ENCODE data around the gene TTLL8.

The TTLL8 gene

GRCh38 chr22:50031189-50032091 lies 26.7 kb downstream of the TTLL8 start:
- ChIA-PET CTCF (interaction anchor here (0.8 to 5.9 kb wide), 22 partner anchors 10 to 195 kb away, joined by 3 to 63 read pairs (median 4); no protein-coding TSS in a partner anchor), POLR2A (interaction anchor here (1.5 to 1.9 kb wide), 2 partner anchors 71 to 101 kb away, joined by 4 to 19 read pairs; partner anchors contain the start of gene PIM3)
- Histone ChIP-seq H3K4me1 (ENCODE audit: control extremely low read depth in 1 of 4, control insufficient read depth in 4 of 4, insufficient read depth in 4 of 4, low read length in 3 of 4) (peaks cover 0 to 50% (median 25%) of the 10 kb centered on the region in 4 experiments), H3K27me3 (replicated peaks in 2 of 5; ENCODE audit: control insufficient read depth in 4 of 5, insufficient read depth in 5 of 5, low read length in 4 of 5) (peaks cover 0 to 2% (median 0%) of the 10 kb centered on the region in 5 experiments), H3K36me3 (ENCODE audit: control insufficient read depth in 4 of 4, insufficient read depth in 4 of 4, low read length in 3 of 4) (no peaks in the 10 kb centered on the region), H3K27ac (ENCODE audit: insufficient read depth in 1 of 2, low read depth in 1 of 2, low read length in 2 of 2, poor library complexity in 1 of 2, severe bottlenecking in 2 of 2) (no peak overlapping the region), H3K4me3 (ENCODE audit: control insufficient read depth in 1 of 7, extremely low read depth in 1 of 7, insufficient read depth in 4 of 7, low read depth in 2 of 7, low read length in 6 of 7) (no peak overlapping the region), H3K9me3 (ENCODE audit: control extremely low read depth in 1 of 5, control insufficient read depth in 4 of 5, insufficient read depth in 2 of 5, low read depth in 1 of 5, low read length in 4 of 5) (no peaks in the 10 kb centered on the region)
- no peak for DNase-seq
- WGBS (ENCODE audit: insufficient coverage), result 96% methylated on average over 45 of the region's 49 CpGs

DNA sequence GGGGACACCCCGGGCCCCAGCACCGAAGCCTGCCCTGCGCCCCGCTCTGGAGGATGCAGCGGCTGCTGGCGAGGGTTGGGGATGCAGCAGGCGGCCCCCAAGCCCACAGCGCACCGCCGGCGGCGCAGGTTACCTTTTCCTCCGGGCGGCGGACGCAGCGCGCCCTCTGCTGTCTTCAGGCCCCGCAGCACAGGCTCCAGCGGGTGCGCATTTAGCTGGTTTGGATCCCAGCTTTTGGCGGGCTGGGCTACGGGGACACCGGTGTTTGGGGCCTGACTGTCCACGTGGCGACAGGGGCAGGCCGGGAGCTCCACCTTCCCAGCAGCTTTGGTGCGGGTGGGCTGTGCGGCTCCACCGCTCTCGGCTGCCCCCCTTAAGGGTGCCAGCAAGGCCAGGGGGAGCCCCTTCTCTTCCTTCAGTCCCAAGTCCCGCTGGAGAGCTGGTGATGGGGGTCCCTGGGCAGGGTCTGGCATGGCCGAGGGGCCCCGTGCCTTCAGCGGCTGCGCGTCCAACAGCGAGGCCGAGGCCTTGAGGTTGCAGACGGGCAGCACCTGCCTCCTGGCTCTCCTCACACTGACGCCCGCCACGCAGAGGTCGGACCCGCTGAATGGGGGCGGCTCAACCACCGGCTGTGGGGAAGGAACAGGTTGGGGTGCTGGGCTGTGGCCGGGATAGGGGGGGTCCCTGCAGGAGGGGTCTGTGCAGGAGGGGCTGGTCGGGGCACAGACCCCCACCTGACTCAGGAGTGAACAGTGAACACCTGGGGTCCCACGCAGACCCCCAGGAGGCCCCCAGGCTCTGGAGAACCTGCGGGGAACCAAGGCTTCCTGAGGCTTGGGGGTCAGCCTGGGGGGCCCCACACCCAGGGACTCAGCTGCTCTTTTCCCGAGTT lies 27.6 kb downstream of the TTLL8 start:
- DNase-seq, result peak; percentile 87 to 93 (median 93)
- ChIA-PET CTCF (interaction anchor here (0.7 to 5.9 kb wide), 32 partner anchors 8 to 263 kb away, joined by 3 to 63 read pairs (median 4); partner anchors contain the start of gene IL17REL), POLR2A (interaction anchor here (0.8 to 1.9 kb wide), 6 partner anchors 11 to 204 kb away, joined by 3 to 19 read pairs (median 3); partner anchors contain the start of genes IL17REL and MLC1)
- H3K9me3 ChIP-seq (ENCODE audit: control extremely low read depth in 1 of 5, control insufficient read depth in 4 of 5, insufficient read depth in 2 of 5, low read depth in 1 of 5, low read length in 4 of 5), result no peaks in the 10 kb centered on the region
- 20% methylated on average over 49 of the region's 52 CpGs for WGBS (ENCODE audit: insufficient coverage)
- H3K27ac ChIP-seq (ENCODE audit: insufficient read depth in 1 of 2, low read depth in 1 of 2, low read length in 2 of 2, poor library complexity in 1 of 2, severe bottlenecking in 2 of 2), result no peak overlapping the region
- no peaks in the 10 kb centered on the region for H3K36me3 ChIP-seq (ENCODE audit: control insufficient read depth in 4 of 4, insufficient read depth in 4 of 4, low read length in 3 of 4)
- peak overlapping the region in 2 of 7 experiments; percentile 32 to 60 for H3K4me3 ChIP-seq (ENCODE audit: control insufficient read depth in 1 of 7, extremely low read depth in 1 of 7, insufficient read depth in 4 of 7, low read depth in 2 of 7, low read length in 6 of 7)
- H3K27me3 ChIP-seq (replicated peaks in 2 of 5; ENCODE audit: control insufficient read depth in 4 of 5, insufficient read depth in 5 of 5, low read length in 4 of 5), result peaks cover 0 to 2% (median 0%) of the 10 kb centered on the region in 5 experiments
- H3K4me1 ChIP-seq (ENCODE audit: control extremely low read depth in 1 of 4, control insufficient read depth in 4 of 4, insufficient read depth in 4 of 4, low read length in 3 of 4), result peaks cover 0 to 41% (median 21%) of the 10 kb centered on the region in 4 experiments

DNA sequence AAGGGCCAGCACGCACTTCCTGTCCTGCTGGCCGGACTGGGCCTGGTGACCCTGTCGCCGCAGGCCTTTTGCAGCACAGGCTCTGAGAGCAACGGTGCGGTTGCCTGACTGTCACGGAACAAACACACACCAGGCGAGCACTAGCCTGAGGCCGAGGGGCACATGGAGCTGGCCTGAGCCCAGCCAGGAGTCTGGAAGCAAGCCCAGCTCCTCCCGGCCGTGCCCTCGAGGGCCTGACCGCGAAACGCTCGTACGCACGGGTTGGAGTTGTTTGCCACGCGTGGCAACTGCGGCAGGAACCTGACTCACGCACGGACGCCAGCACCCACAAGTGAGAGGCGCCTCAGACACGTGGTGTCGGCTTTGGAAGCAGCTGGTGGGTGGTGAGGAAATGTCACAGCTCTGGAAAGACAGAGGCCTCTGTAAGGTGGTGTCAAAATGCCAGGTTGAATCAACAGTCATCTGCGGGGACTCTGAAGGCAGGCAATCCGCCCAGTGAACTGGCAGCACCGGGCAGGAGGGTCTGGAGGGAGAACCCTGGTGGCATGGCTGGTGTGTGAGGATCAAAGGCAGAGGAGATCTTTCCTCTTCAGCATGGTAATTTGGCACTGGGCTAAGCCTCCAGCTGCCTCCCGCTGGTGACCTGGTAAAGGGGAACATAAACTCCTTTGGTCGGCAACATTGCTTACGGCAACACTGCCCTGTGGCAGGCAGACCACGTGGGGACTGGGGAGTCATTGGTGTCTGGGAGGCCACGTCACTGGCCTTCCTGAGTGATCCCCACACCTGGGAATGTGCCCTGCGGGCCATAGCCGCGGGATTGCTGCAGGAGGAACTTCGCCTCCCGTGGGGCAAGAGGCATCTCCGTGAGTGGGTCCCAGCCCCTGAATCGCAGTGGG lies 30.2 kb downstream of the TTLL8 start:
- ChIA-PET CTCF (interaction anchor here (0.6 to 1.8 kb wide), 12 partner anchors 10 to 97 kb away, joined by 3 to 11 read pairs (median 3); no protein-coding TSS in a partner anchor), POLR2A (interaction anchor here (0.6 kb wide), 1 partner anchor 504 kb away, joined by 3 read pairs; no protein-coding TSS in a partner anchor)
- Histone ChIP-seq H3K27ac (ENCODE audit: insufficient read depth in 1 of 2, low read depth in 1 of 2, low read length in 2 of 2, poor library complexity in 1 of 2, severe bottlenecking in 2 of 2) (no peak overlapping the region), H3K4me3 (ENCODE audit: control insufficient read depth in 1 of 7, extremely low read depth in 1 of 7, insufficient read depth in 4 of 7, low read depth in 2 of 7, low read length in 6 of 7) (no peak overlapping the region), H3K27me3 (replicated peaks in 2 of 5; ENCODE audit: control insufficient read depth in 4 of 5, insufficient read depth in 5 of 5, low read length in 4 of 5) (peaks cover 0 to 2% (median 0%) of the 10 kb centered on the region in 5 experiments), H3K4me1 (ENCODE audit: control extremely low read depth in 1 of 4, control insufficient read depth in 4 of 4, insufficient read depth in 4 of 4, low read length in 3 of 4) (peaks cover 0 to 18% (median 13%) of the 10 kb centered on the region in 4 experiments), H3K9me3 (ENCODE audit: control extremely low read depth in 1 of 5, control insufficient read depth in 4 of 5, insufficient read depth in 2 of 5, low read depth in 1 of 5, low read length in 4 of 5) (no peaks in the 10 kb centered on the region), H3K36me3 (ENCODE audit: control insufficient read depth in 4 of 4, insufficient read depth in 4 of 4, low read length in 3 of 4) (no peaks in the 10 kb centered on the region)
- DNase-seq, result peak in 2 of 3 donors; percentile 47 to 66
- WGBS (ENCODE audit: insufficient coverage), result 87% methylated on average over 35 of the region's 42 CpGs

GRCh38 chr22:50025993-50026392 lies 32.1 kb downstream of the TTLL8 start:
- POLR2A ChIA-PET, result no interaction called here
- Histone ChIP-seq H3K4me1 (ENCODE audit: control extremely low read depth in 1 of 4, control insufficient read depth in 4 of 4, insufficient read depth in 4 of 4, low read length in 3 of 4) (peaks cover 0 to 18% (median 13%) of the 10 kb centered on the region in 4 experiments), H3K27me3 (replicated peaks in 2 of 5; ENCODE audit: control insufficient read depth in 4 of 5, insufficient read depth in 5 of 5, low read length in 4 of 5) (peaks cover 0 to 2% (median 0%) of the 10 kb centered on the region in 5 experiments), H3K9me3 (ENCODE audit: control extremely low read depth in 1 of 5, control insufficient read depth in 4 of 5, insufficient read depth in 2 of 5, low read depth in 1 of 5, low read length in 4 of 5) (no peaks in the 10 kb centered on the region), H3K4me3 (ENCODE audit: control insufficient read depth in 1 of 7, extremely low read depth in 1 of 7, insufficient read depth in 4 of 7, low read depth in 2 of 7, low read length in 6 of 7) (no peak overlapping the region), H3K36me3 (ENCODE audit: control insufficient read depth in 4 of 4, insufficient read depth in 4 of 4, low read length in 3 of 4) (no peaks in the 10 kb centered on the region), H3K27ac (ENCODE audit: insufficient read depth in 1 of 2, low read depth in 1 of 2, low read length in 2 of 2, poor library complexity in 1 of 2, severe bottlenecking in 2 of 2) (no peak overlapping the region)
- CTCF ChIA-PET, result no interaction called here
- 94% methylated on average over 13 of the region's 13 CpGs for WGBS (ENCODE audit: insufficient coverage)
- no peak for DNase-seq

DNA sequence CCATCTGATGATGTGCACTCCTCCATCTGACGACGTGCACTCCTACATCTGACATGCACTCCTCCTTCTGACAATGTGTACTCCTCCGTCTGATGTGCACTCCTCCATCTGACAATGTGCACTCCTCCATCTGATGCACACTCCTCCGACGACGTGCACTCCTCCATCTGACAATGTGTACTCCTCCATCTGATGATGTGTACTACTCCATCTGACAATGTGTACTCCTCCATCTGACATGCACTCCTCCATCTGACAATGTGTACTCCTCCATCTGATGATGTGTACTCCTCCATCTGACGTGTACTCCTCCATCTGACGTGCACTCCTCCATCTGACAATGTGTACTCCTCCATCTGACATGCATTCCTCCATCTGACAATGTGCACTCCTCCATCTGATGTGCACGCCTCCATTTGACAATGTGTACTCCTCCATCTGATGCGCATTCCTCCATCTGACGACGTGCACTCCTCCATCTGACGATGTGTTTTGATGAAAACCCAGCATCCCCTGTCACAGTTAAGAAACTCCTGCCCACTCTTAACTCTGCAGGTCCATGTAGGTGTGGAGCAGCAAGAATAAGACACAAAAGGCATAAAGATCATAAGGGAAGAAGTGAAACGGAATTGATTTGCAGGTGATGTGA lies 35.8 kb downstream of the TTLL8 start:
- no peak overlapping the region for H3K4me3 ChIP-seq (ENCODE audit: control insufficient read depth in 1 of 7, extremely low read depth in 1 of 7, insufficient read depth in 4 of 7, low read depth in 2 of 7, low read length in 6 of 7)
- WGBS (ENCODE audit: insufficient coverage), result 88% methylated on average over 14 of the region's 14 CpGs
- H3K27me3 ChIP-seq (replicated peaks in 2 of 5; ENCODE audit: control insufficient read depth in 4 of 5, insufficient read depth in 5 of 5, low read length in 4 of 5), result no peaks in the 10 kb centered on the region
- POLR2A ChIA-PET, result no interaction called here
- DNase-seq, result no peak
- no peak overlapping the region for H3K27ac ChIP-seq (ENCODE audit: insufficient read depth in 1 of 2, low read depth in 1 of 2, low read length in 2 of 2, poor library complexity in 1 of 2, severe bottlenecking in 2 of 2)
- CTCF ChIA-PET, result no interaction called here
- H3K36me3 ChIP-seq (ENCODE audit: control insufficient read depth in 4 of 4, insufficient read depth in 4 of 4, low read length in 3 of 4), result no peaks in the 10 kb centered on the region
- H3K9me3 ChIP-seq (ENCODE audit: control extremely low read depth in 1 of 5, control insufficient read depth in 4 of 5, insufficient read depth in 2 of 5, low read depth in 1 of 5, low read length in 4 of 5), result no peaks in the 10 kb centered on the region
- peaks cover 7 to 21% (median 8%) of the 10 kb centered on the region in 4 experiments for H3K4me1 ChIP-seq (ENCODE audit: control extremely low read depth in 1 of 4, control insufficient read depth in 4 of 4, insufficient read depth in 4 of 4, low read length in 3 of 4)

DNA sequence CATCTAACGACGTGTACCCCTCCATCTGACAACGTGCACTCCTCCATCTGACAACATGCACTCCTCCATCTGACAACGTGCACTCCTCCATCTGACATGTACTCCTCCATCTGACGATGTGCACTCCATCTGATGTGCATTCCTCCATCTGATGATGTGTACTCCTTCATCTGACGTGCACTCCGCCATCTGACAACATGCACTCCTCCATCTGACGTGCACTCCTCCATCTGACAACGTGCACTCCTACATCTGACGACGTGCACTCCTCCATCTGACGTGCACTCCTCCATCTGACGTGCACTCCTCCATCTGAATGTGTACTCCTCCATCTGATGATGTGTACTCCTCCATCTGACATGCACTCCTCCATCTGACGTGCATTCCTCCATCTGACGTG lies 37.5 kb downstream of the TTLL8 start:
- POLR2A ChIA-PET, result no interaction called here
- Histone ChIP-seq H3K27me3 (replicated peaks in 2 of 5; ENCODE audit: control insufficient read depth in 4 of 5, insufficient read depth in 5 of 5, low read length in 4 of 5) (no peaks in the 10 kb centered on the region), H3K4me3 (ENCODE audit: control insufficient read depth in 1 of 7, extremely low read depth in 1 of 7, insufficient read depth in 4 of 7, low read depth in 2 of 7, low read length in 6 of 7) (no peak overlapping the region), H3K9me3 (ENCODE audit: control extremely low read depth in 1 of 5, control insufficient read depth in 4 of 5, insufficient read depth in 2 of 5, low read depth in 1 of 5, low read length in 4 of 5) (no peaks in the 10 kb centered on the region), H3K36me3 (ENCODE audit: control insufficient read depth in 4 of 4, insufficient read depth in 4 of 4, low read length in 3 of 4) (no peaks in the 10 kb centered on the region), H3K27ac (ENCODE audit: insufficient read depth in 1 of 2, low read depth in 1 of 2, low read length in 2 of 2, poor library complexity in 1 of 2, severe bottlenecking in 2 of 2) (no peak overlapping the region), H3K4me1 (ENCODE audit: control extremely low read depth in 1 of 4, control insufficient read depth in 4 of 4, insufficient read depth in 4 of 4, low read length in 3 of 4) (peaks cover 7 to 36% (median 14%) of the 10 kb centered on the region in 4 experiments)
- WGBS (ENCODE audit: insufficient coverage), result 95% methylated on average over 15 of the region's 15 CpGs
- CTCF ChIA-PET, result no interaction called here
- no peak for DNase-seq
